DMS114 treated with DMSO at 0.1 percent for 48 hours (cell line): ENCODE data around the gene RAB3D.
"Not testable (repeated sequence)": the region's sequence is repeated elsewhere in the genome, so short reads cannot be mapped to it uniquely, and the experiment has no call there.

ENCODE experiments used
- DNase-seq: peaks from one replicate; lab custom pipeline; 2025; ENCODE audit not compliant: unreplicated experiment; lab: John Stamatoyannopoulos, UW

Gene RAB3D, protein sequence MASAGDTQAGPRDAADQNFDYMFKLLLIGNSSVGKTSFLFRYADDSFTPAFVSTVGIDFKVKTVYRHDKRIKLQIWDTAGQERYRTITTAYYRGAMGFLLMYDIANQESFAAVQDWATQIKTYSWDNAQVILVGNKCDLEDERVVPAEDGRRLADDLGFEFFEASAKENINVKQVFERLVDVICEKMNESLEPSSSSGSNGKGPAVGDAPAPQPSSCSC

GRCh38 chr19:11339254-11340098, at the start of gene RAB3D:
Gene RAB3D (minus strand): TSS chr19:11339657. CDS start chr19:11337399, 2,258 bp downstream.
- peak; percentile 75 for DNase-seq

- no peak for DNase-seq
Observed at GRCh38 chr19:11387162-11388034, 47.9 kb upstream of the RAB3D start.

GRCh38 chr19:11384778-11385129, 45.3 kb upstream of the RAB3D start:
- no peak for DNase-seq

- no peak for DNase-seq
Observed at GRCh38 chr19:11383706-11384048, 44.2 kb upstream of the RAB3D start.

DNA sequence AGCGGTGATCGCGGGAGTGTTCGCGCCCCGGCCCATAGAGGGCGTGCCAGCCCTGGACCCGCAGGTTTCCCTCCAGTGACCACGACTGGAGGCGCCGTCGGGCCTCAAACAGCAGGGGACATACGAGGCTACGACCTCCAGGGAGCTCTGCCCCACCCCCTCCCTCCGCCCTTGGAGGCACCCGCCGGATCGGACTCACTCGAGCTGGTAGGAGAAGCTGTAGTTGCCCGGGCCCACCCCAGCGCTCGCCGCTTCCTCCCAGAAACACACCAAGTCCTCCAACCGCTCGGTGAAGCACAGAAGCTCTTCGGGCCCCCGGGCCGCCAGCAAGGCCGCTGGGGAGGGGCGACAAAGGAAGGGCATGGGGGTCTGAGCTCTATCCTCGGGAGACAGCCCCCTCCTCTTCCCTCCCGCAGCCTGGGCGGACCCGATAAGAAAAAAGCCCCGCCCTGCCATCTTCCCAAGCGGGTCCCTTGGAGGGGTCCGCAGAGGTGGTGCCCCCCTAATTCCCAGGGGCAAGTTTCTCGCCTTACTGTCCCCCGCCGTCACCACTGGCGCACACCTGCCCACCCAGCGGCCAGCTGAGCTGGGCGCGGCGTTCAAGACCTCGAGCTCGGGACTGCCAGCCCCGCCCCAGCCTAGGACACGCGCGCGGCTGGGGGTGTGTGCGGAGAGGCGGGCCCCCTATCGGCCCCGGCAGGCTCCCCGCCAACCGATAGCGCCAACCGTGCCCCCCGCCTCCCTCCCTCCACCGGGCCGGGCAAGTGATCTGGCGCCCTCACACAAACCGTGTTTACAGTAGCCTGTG, 43.6 kb upstream of the RAB3D start:
- peak; percentile 17 for DNase-seq

DNA sequence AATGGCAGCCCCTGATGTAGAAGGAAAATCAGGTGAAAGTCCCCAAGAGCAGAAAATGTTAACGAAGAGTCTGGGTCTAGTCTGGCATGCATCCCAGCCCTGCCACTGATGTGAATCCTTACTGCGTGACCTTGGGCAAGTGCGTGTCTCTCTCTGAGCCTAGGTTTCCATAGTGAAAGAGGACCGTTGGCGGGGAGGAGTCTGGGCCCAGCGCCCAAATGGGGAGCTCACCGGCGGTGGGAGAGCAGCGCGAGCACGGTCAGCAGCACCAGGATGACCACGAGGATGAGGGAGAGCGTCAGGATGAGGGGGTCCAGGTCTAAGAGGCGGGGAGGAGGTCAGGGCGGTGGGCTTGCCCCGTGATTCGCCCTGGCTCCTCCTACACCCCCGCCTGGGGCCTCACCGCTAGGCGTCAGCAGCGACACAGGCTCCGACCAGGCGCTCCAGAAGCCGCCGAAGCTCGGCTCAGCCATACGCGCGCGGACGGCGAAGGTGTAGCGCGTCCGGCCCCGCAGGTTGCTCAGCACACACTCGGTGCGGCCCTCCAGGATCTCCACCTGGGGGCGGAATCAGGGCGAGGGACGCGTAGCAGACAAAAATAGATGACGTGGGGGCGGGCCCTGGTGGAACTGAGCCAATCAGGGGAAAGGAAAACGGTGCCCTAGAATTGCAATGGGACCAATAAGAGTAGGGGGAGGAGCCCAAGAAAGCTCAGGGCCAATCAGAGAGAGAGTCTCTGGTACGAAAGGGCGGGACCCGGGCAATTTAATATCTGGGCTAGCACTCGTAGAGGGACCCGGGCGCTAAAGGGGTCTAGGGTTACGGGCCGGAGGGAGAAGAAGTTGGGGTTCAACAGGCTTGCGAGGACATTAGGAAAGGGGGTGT, 41.4 kb upstream of the RAB3D start:
- peak; percentile 91 for DNase-seq

GRCh38 chr19:11379857-11380350, 40.4 kb upstream of the RAB3D start:
- DNase-seq: no peak

GRCh38 chr19:11379269-11379845, 39.9 kb upstream of the RAB3D start:
- DNase-seq: not testable (repeated sequence)

DNA sequence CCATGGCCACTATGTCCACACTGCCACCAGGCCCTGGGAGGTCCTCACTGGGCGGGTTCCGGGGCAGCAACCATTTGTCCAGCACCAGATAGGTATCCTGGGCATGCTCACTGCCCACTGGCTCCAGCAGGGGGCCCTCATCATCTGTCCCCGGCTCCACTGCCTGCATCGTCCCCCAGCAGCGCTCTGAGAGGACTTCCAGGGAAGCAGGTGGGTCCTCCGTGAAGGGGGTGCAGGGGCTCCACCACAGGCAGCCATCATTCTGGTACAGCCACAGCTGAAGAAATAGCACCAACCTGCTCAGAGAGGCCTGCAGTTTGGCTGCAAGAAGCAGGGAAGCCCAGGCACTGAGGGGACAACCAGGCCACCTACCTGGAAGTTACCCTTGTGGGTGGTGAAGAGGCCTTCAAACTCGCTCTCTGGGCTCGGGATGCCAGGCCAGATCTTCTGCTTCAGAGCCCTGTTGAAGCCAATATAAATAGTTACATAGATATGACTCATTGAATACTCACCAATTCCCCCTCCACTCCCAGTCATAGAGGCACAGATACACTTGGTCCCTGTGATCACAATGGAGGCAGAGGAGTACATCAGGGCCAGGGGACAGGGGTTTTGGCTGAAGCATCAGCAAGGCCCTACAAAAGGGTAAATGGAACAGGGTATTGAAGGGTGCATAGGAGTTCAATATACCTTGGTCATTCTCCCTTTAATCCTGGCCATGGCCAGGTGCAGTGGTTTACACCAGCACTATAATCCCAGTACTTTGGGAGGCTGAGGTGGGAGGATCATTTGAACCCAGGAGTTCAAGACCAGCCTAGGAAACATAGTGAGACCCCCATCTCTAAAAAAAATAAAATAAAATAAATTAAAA, 39.1 kb upstream of the RAB3D start:
- DNase-seq: peak; percentile 31

- DNase-seq: no peak
Observed at GRCh38 chr19:11377756-11378155, 38.3 kb upstream of the RAB3D start.

DNA sequence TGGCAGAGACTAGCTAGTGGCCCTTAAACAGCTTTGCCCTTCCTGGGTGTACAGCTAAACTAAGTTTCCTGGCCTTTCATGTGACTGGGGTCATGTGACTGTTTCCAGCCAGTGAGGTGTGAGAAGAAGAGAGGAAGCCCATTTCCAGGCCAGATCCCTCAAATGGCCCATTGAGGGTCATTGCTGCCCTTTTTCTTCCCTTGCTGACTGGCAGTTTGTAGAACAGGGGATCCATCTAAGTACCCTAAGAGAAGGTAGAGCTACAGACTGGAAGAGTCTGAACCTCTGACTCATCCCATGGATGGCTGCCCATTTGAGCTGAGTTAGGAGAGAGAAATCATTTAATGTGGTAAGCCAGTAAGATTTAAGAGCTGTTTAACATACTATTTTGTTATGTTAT, 37.8 kb upstream of the RAB3D start:
- DNase-seq: no peak

GRCh38 chr19:11375143-11375948, 35.9 kb upstream of the RAB3D start:
- no peak for DNase-seq

DNA sequence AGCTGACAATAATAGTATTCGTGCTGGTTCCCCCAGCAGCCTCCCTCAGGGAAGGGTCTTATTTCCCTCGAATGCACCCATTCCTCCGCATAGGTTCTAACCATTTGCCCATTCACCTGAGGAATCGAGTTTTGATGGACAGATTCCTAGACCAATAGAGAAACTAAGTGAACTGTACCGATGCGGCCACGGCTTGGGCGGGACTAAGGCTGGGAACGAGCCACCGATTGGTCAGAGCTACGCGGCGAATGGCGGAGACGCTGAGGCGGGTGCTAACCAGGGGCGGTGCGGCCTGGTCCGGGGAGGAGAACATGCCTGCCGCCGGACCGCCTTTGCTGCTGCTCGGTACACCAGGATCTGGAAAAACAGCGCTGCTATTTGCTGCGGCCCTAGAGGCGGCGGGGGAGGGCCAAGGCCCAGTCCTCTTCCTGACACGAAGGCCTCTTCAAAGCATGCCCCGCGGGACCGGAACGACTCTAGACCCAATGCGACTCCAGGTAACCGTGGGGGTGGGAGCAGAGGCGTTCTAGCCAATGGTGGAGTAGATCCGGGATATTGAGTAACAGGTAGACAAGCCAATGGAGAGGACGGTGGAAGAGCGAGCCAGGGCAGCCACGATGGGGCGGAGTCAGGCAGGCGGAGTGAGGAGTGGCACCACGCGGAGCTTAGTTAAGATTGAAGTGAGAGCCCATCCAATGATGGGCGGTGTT, 35.1 kb upstream of the RAB3D start, which contains the start of gene SWSAP1:
SWSAP1 (plus strand) TSS at position 234 of the 710 bp plus-strand sequence; CDS start at position 249, 15 bp downstream.
- peak; percentile 98 for DNase-seq

DNA sequence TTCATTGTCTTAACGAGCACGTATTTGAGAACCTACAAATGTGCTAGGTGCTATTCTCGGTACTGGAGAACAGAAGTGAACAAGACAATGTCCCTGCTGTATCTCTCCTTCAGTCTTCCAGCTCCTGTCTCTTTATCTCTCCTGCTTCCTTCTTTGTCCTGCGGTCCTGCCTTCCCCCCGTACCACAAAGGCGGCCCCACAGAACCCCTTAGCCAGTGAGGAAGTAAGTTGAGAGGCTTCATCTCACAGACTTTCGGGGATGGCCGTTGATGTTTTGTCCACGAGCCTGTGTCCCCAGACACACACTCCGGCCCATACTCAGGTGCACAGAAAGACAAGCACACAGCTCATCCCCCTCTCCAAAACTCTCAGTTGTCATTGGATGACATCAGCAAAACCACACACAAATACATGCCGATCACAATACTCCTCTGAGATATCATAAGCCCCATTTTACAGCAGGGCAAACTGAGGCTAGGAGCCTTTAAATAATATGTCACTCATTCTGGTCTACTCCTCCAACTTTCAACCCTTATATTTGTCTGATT, 34.5 kb upstream of the RAB3D start:
- DNase-seq: no peak

DNA sequence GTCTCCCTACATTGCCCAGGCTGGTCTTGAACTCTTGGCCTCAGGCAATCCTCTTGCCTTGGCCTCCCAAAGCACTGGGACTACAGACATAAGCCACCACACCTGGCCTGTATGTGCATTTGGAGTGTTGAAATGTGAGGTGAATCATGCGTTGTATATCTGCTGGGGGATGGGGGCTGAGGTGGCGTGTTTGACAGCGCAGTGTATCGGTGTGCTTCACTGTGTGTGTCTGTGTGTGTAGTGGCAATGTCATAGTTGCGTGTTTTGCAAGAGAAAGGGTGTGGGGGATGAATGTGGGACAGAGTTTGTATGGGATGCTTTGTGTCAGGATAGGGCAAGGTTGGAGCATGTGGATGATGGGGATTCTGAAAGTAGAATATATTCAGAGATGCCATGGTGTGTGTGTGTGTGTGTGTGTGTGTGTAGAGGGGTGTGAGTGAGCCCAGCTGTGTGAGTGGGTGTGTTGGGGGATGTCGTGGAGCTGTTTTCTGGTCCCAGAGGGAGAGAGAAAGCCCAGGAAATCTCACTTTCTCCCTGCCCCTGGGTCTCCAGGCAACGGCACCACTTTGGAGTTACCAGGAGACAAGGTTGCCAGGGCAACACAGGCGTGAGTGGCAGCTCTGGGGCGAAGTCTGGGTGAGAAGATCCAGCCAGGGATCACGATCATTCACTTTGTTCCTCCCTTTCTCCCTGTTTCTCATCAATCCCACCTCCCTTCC, 33.9 kb upstream of the RAB3D start:
- DNase-seq: no peak

DNA sequence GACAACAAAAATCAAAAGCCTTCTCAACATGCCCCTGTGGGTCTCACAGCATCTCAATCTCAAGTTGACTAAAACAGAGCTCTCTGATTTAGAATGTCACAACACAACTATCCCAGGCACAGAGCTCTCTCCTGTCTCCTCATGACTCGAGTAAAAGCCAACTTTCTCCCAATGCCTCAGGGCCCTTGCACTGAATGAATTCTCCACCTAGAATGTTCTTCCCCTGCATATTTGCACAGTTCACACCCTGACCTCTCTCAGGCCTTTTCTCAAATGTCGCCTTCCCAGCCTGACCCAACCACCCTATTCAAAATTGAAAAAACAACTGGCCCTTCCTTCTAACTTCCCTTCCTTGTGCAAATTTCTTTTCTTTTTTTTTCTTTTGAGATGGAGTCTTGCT, 31.3 kb upstream of the RAB3D start:
- DNase-seq: no peak
